ENCODE data around the gene TSSK1B.

The TSSK1B gene

DNA sequence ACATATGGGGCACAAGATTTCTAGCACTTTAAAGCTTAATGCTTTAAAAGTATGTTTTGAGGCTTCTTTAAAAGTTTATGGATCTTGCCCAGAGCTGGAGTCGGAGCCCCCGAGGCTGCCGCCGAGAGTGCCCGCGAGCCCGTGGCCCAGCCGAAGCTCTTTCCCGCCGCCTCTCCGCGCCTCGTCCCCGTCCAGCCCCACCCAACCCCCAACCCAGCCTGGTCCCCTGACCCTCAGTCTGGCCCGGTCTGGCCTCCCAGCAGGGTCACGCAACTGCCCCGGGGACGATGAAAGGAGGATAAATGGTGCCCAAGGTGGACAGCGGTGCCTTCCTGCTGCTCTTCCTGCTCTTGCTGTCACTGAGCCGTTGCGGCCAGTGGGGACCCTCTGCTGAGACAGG is 1.7 kb downstream of the TSSK1B start:
- H3K36me3 ChIP-seq (ENCODE audit: insufficient read depth, low read length), result no peaks in the 10 kb centered on the region
- H3K9me3 ChIP-seq (ENCODE audit: low read length), result no peaks in the 10 kb centered on the region
- H3F3A ChIP-seq (ENCODE audit: insufficient read depth, low read length), result no peaks in the 10 kb centered on the region
- no peaks in the 10 kb centered on the region for H4K20me1 ChIP-seq (ENCODE audit: insufficient read depth, low read length)
- H3K4me2 ChIP-seq (ENCODE audit: low read length), result no peak overlapping the region
- H3K4me1 ChIP-seq (ENCODE audit: insufficient read depth, low read length, severe bottlenecking), result no peaks in the 10 kb centered on the region
- TF ChIP-seq EZH2 (IDR thresholded peaks at IDR 0.05; ENCODE audit: borderline replicate concordance, low read length) (no peak), CTCF (IDR thresholded peaks at IDR 0.05; ENCODE audit: low read length) (no peak)
- H3K9me2 ChIP-seq (ENCODE audit: low read depth, low read length), result no peaks in the 10 kb centered on the region
- H3K79me2 ChIP-seq (ENCODE audit: insufficient read depth, low read length), result no peaks in the 10 kb centered on the region
- H3K27ac ChIP-seq (ENCODE audit: low read depth, low read length, poor library complexity, severe bottlenecking), result no peak overlapping the region
- no peaks in the 10 kb centered on the region for H3K27me3 ChIP-seq (ENCODE audit: insufficient read depth, low read length)
- H2AFZ ChIP-seq (ENCODE audit: low read length), result no peak overlapping the region
- no peak overlapping the region for H3K9ac ChIP-seq (ENCODE audit: low read length)
- H3K4me3 ChIP-seq (ENCODE audit: low read depth, low read length, poor library complexity, severe bottlenecking), result no peak overlapping the region

GRCh38 chr5:113427871-113428574 is 6.8 kb downstream of the TSSK1B start:
- no peaks in the 10 kb centered on the region for H3K79me2 ChIP-seq (ENCODE audit: insufficient read depth, low read length)
- no peaks in the 10 kb centered on the region for H3F3A ChIP-seq (ENCODE audit: insufficient read depth, low read length)
- no peak overlapping the region for H3K27ac ChIP-seq (ENCODE audit: low read depth, low read length, poor library complexity, severe bottlenecking)
- H3K9me2 ChIP-seq (ENCODE audit: low read depth, low read length), result no peaks in the 10 kb centered on the region
- TF ChIP-seq CTCF (IDR thresholded peaks at IDR 0.05; ENCODE audit: low read length) (no peak), EZH2 (IDR thresholded peaks at IDR 0.05; ENCODE audit: borderline replicate concordance, low read length) (no peak)
- no peaks in the 10 kb centered on the region for H3K4me1 ChIP-seq (ENCODE audit: insufficient read depth, low read length, severe bottlenecking)
- no peak overlapping the region for H3K4me3 ChIP-seq (ENCODE audit: low read depth, low read length, poor library complexity, severe bottlenecking)
- no peaks in the 10 kb centered on the region for H3K36me3 ChIP-seq (ENCODE audit: insufficient read depth, low read length)
- no peak overlapping the region for H3K4me2 ChIP-seq (ENCODE audit: low read length)
- no peak overlapping the region for H3K9ac ChIP-seq (ENCODE audit: low read length)
- H4K20me1 ChIP-seq (ENCODE audit: insufficient read depth, low read length), result no peaks in the 10 kb centered on the region
- H3K27me3 ChIP-seq (ENCODE audit: insufficient read depth, low read length), result no peaks in the 10 kb centered on the region
- H2AFZ ChIP-seq (ENCODE audit: low read length), result no peak overlapping the region
- H3K9me3 ChIP-seq (ENCODE audit: low read length), result no peaks in the 10 kb centered on the region

- TF ChIP-seq CTCF (IDR thresholded peaks at IDR 0.05; ENCODE audit: low read length) (no peak), EZH2 (IDR thresholded peaks at IDR 0.05; ENCODE audit: borderline replicate concordance, low read length) (no peak)
- no peaks in the 10 kb centered on the region for H3K9me3 ChIP-seq (ENCODE audit: low read length)
- no peaks in the 10 kb centered on the region for H3K27me3 ChIP-seq (ENCODE audit: insufficient read depth, low read length)
- no peaks in the 10 kb centered on the region for H3K9me2 ChIP-seq (ENCODE audit: low read depth, low read length)
- no peak overlapping the region for H3K9ac ChIP-seq (ENCODE audit: low read length)
- H2AFZ ChIP-seq (ENCODE audit: low read length), result no peak overlapping the region
- H3K4me3 ChIP-seq (ENCODE audit: low read depth, low read length, poor library complexity, severe bottlenecking), result no peak overlapping the region
- no peaks in the 10 kb centered on the region for H3K79me2 ChIP-seq (ENCODE audit: insufficient read depth, low read length)
- H3K27ac ChIP-seq (ENCODE audit: low read depth, low read length, poor library complexity, severe bottlenecking), result no peak overlapping the region
- no peaks in the 10 kb centered on the region for H3K36me3 ChIP-seq (ENCODE audit: insufficient read depth, low read length)
- H4K20me1 ChIP-seq (ENCODE audit: insufficient read depth, low read length), result no peaks in the 10 kb centered on the region
- no peaks in the 10 kb centered on the region for H3K4me1 ChIP-seq (ENCODE audit: insufficient read depth, low read length, severe bottlenecking)
- no peak overlapping the region for H3K4me2 ChIP-seq (ENCODE audit: low read length)
- no peaks in the 10 kb centered on the region for H3F3A ChIP-seq (ENCODE audit: insufficient read depth, low read length)
Observed at GRCh38 chr5:113425909-113426308, 8.9 kb downstream of the TSSK1B start.

All from OCI-LY1 (cell line).